Measurements from ENCODE around the gene PIEZO1.

Gene PIEZO1

DNA sequence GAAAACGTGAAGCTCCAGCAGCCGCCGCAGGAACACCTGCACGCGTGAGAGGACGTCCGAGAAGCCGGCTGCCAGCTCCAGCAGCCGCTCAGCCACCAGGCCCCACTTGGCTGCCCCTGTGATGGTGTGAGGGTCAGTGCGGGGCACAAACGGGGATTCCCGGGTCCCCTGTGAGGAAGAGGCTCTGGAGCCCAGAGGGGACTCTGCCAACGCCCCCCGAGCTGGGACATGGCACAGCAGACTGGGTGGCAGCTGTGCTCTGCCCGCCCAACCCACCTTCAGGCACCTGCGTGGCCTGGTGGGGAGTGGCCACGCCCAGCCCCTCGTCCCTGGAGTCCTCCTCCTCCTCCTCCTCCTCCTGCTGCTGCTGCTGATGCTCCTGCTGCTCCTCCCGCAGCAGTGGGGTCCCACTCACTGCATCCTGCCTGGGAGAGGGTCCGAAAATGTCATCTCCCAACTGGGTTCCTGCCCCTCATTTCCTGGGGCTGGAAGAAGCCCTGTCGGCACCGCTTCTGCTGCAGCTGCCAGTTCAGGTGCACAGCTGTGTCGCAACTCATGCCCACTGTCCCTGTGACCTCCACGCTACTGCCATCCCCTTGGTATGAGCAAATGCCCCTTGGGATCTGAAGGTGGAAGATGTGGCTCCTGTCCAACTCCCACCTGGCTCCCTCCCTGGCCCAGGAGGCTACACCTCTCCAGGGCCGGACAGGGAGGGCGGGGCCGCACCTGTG lies 51.2 kb downstream of the PIEZO1 start:
- DNase-seq (ENCODE audit: low spot score) = no peak

DNA sequence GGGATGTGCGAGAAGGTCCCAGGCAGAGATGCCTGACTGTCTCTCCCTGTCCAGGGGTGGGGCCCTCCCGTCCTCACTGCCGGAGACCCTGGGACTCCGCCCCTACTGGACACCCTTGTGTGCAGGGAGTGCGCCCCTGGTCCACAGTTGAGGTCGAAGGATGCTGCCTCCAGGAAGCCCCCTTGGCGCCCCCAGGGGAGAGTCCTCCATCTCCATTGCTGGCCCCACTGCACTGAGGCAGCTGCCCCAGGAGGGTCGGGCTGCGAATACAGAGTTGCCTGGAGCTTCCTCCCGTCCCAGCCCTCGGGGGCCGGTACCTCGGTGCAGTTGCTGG lies 52.1 kb downstream of the PIEZO1 start:
- no peak for DNase-seq (ENCODE audit: low spot score)

DNA sequence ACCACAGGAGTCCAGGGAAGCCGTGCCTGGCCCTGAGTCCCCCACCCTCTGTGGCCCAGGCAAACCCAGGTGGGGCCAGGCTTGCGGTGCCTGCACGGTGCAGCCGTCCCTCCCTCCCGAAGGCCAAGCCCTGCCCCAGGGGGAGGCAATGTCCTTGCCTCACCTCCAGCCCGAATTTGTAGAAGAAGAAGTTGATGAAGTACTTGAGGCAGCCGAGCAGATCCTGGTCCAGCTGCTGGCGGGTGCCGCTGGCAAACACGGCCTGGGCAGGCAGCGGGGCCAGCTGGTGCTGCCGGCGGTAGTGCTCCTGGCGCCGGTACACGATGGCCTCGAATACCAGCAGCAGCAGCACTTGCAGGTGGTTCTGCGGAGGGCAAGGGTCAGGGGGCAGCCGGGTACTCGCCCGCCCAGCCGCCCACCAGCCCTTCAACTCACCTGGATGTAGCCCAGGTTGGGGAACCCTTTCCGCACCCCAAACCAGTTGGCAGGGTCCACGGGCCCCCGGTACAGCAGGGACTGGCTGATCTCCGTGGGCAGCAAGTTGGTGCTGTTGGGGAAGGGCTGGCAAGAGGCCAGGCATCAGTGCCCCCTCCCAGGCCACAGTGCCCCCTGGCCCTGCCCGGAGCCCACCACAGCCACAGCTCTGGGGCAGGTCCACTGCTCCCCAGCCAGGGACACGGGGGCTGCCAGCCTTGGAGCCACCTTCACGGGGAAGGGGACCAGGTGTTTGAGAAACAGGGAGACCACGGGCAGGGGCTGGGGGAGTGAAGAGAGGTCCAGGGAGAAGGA lies 52.7 kb downstream of the PIEZO1 start:
- no peak for DNase-seq (ENCODE audit: low spot score)

DNA sequence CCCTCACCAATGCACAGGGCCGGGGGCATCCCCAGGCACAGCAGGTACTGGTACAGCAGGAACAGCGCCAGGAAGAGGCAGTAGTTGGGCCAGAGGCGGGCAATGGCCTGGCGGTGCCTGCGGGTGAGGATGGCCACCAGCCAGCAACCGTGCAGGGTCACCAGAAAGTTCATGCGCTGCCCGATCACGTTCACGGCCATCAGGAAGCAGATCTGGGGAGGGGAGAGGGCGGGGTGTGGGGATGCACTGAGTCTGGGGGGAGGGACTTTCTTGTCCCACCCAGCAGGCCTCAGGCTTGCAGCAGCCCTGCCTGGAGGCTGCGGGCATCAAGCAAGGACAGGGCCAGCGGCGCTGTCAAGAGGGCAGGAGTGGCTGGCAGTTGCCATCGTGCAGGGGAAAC lies 53.3 kb downstream of the PIEZO1 start:
- no peak for DNase-seq (ENCODE audit: low spot score)

DNA sequence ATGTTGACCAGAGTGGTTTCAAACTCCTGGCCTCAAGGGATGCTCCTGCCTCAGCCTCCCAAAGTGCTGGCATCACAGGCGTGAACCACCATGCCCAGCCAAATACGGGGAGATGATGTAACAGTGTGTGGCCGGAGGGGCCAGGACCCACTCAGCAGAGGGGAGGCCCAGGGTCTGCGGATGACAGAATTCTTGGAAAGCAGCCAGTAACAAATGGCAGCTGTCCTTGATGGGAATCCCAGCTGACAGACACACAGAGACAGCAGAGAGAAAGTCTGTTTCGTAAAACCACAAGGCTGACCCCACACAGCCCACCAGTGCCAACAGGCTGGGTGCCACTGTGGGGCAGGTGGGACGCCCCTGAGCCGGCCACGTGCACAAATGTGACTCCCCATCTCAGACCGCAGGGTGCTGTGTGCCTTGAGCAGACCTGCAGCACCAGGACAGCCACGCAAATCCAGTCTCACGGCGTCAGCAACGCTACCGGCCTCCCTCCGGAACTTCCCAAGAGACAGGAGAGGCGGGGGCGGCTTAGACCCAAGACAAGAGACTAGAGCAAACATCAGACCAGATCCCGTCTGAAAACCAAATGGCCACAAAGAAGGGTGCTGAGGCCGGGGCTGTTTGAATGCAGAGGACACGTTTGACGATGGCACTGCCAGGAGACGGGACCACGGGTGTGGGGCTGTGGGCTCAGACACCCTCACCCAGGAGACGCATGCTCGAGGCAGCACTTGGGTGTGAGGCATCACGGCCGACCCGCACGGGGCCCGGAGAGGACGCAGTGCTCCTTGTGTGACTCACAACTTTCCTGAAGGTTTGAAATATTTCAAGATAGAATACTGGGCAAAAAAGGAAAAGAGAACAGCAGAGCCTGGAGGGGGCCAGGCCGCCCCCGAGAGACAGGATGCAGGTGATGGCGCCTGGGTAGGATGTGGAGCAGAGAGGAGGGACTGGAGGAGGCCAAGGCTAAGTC lies 54.1 kb downstream of the PIEZO1 start:
- no peak for DNase-seq (ENCODE audit: low spot score)

DNA sequence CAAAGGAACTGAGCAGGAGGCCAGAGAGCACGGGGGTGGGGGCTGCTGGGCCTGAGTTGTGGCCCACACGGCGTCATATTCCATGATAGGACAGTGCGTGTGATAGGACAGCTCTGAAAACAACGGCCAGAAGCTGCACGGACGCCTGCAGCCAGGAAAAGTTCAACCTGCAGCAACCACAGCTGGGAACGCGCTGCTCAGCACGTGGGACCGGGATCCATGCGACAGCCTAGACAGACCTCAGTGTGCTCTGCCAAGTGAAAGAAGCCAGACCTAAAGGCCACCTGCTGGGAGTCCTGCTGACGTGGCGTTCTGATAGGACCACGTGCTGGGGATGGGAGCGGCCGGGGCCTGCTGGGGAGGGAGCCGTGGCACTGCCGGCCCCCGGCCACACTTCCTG lies 57.1 kb downstream of the PIEZO1 start:
- no peak for DNase-seq (ENCODE audit: low spot score)

DNA sequence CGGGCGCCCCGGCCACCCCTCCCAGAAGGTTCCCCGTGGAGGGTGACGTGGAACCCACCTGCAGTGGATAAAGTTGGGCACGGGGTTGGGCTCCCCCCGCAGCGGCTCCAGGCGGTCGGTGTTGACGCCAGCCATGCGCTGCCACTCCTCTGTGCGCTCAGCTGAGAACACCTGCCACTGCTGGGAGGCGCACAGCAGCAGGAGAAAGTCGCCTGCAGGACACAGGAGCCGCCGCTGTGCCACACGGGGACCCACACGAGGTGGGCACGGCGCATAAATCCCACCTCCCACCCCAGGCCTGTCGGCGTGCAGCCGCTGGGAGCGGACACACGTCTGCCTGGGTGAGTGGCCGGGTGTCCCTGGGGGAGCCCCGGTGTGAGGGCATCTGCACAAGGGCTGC lies 58.0 kb downstream of the PIEZO1 start:
- DNase-seq (ENCODE audit: low spot score) = no peak

DNA sequence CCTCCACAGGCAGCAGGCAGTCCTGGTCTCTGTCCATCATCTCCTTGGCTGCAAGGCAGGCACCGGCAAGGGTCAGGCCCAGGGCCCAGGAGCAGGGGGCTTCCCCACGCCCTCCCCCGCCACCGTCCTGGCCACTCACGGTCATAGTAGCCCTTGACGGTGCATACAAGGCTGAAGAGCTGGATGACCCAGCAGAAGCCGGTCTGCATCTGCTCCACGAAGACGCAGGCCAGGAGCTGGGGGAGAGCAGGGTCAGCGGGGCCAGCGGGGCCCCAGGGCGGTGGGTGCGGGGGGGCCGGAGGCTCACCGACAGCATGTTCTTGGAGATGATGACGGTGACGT lies 58.6 kb downstream of the PIEZO1 start:
- DNase-seq (ENCODE audit: low spot score) = no peak

DNA sequence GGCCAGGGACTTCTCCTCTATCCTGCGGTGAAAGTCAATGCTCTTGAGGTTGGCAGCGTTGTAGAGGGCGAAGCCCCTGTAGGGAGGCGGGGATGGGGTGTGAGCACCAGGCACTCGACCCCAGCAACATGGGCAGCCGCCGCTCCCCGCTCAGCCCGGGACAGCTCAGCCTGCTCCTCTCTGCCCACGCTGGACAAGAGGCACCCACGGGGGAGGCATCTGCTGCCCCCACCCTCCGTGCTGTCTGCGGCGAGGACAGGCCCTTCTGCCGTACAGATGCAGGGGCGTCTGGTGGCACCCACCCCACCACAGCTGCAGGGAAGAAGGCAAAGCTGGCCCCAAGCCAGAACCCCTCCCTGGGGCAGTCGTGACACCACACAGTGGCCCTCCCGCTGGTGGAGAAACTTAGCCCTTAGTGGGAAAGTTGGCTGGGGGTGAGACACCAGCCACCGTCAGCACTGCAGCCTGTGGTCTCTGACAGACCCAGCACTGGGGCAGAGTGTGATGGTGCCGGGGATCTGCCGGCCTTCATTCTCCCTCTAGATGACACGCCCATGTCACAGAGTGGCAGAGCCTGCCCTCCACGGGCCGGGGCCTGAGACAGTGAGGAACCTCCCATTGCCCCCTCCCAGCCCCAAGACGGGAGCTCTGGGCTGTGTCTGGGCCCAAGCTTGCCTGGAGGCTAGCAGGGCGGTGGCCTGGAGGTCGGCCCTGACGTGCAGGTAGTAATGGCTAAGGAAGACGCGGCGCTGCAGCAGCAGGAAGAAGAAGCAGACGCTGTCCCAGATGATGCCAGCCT lies 59.2 kb downstream of the PIEZO1 start:
- DNase-seq (ENCODE audit: low spot score) = no peak

DNA sequence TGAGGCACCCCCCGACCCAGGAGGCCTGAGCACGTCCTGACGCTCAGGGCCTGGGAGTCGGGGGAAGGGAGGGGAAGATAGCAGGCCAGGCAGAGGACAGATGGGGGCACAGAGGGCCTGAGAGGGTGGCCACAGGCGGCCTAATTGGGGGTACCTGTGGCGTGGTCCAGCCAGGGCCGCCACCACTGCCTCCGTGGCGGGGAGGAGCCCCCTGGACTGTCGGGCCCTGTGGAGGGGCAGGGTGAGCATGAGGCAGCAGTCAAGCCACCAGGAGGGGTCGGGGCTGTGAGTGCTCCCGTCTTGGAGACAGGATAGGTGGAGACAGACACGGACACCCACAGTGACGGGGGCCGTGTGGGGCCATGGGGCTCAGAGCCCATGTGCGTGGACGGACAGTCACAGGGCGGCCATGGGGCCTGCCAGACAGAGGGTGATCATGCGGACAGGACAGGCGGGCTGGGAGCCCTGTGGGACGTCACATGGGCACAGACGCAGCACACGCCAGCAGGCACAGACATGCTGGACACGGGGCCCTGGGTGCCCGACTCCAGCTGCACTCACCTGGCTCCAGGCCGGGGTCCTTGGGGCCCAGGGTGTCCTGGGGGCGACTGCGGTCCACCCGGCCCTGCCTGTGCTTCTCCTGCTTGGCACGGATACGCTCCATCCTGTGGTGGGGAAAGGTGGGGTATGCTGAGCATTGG lies 60.0 kb downstream of the PIEZO1 start:
- DNase-seq (ENCODE audit: low spot score) = no peak

DNA sequence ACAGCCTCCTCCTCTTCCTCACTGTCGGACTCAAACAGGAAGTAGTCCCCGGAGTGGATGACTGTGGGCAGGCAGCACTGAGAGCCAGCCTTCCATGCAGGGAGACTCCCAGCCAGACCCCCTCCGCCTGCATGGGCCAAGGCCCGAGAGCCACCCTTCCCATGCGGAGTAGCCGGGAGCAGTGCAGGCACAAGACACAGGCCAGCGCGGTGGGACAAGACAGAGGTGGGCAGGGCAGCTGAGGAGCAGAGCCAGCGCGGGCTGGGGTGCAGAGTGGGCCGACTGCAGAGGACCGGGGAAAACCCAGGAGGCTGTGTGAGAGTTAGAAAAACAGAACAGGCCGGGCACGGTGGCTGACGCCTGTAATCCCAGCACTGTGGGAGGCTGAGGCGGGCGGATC lies 61.1 kb downstream of the PIEZO1 start:
- no peak for DNase-seq (ENCODE audit: low spot score)

DNA sequence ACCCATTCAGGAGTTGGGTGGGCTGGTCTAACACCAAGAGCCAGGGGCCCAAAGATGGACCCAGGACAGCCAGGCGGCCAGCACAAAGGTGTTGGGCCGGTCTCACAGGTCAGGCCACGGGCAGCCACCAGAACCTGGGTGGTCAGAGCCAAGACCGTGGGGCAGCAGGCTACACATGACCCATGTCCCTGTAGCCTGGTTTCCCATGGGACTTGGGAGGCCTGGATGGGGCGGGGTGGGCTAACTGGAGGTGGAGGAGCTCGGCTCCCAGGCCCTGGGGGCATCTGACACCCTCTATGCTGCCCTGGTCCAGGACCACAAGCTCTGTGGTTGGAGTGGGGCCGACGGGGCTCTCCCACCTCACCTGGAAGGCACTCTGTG lies 61.5 kb downstream of the PIEZO1 start:
- DNase-seq (ENCODE audit: low spot score) = no peak

DNA sequence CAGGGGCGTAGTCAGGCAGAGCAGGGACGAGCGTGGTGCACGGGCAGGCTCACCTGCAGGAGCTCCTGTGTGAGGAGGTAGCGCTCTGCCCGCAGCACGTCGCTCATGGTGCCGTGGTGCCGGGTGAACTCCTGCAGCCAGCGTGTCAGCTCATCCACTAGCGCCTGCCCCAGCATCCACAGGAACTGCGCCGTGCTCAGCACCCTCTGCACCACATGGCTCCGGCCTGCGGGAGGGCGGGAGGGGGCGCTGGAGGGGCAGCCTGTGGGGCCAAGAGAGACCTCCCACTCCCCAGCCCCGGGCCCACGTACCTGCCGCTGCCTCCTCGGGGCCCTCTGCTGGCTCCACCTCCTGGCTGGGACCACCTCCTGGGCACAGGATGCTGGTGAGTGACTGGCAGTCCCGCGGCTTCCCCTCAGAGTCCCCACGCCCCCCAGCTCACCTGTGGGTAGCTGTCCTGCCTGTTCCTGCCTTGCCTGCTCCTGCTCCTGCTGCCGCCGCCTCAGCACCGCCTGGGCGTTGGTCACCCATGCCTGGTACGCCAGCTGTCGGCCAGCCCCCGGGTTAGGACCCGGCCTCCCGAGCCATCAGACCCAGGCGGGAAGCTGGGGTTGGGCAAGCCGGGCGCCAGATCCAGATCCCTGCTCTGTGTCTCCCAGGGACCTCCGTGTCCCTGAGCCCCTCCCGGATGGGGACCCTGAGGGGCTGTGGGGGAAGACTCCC lies 62.1 kb downstream of the PIEZO1 start:
- no peak for DNase-seq (ENCODE audit: low spot score)

DNA sequence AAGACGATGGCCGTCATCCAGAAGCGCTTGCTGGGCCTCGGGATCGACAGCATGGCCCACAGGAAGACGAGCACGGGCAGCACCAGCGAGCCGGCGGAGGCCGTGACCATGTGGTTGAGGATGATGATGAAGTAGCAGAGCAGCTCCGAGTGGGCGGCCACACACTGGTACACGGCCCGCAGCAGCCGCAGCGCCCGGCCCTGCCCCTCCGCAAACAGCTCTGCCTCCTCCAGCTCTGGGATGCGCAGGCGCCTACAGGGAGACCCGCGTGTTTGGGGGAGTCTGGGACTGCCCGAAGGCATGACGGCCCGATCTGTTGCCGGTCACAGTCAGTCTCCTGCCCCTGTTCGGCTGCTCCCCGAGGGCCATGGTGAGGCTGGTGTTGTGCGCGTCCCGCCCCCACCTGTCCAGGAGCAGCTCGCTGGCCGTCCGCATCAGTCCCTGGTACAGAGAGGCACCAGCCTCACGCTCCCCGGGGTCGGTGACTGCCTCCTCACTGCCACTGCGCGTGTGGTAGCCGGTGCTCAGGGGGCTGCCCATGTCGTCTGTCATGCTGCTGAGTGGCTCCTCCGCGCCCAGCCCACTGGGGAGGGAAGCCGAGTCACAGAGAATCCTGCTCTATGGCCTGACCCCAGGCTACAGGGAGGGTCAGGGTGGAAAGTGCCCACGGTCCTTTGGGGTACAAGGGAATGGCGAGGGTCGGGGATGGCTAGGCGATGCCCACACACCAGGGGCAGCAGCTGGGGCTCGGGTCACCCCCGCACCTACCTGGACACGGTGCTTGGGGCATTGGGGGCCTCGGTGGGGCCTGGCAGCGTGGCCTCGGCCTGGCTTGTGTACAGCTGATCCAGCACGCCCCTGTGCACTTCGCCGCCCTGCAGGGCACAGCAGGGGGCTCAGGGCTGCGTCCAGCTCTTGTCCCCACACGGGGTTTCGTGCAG lies 62.9 kb downstream of the PIEZO1 start:
- DNase-seq (ENCODE audit: low spot score) = no peak

DNA sequence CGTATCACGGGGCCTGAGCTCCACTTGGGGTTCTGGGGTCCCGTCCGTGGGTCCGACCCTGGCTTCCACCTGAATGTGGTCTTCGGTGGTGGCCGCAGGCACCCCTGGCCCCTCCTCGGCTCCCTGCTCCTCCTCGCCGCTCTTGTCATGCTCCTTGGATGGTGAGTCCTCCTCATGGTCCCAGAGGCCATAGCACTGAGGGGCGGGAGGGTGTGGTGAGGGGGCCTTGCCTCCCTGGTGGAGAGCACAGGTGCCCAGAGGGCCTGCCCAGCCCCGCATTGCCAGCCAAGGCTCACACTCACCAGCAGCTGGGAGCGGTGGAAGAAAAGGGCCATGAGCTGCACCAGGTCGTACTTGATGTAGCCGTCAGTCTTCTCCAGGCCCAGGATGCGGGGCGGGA lies 63.8 kb downstream of the PIEZO1 start:
- no peak for DNase-seq (ENCODE audit: low spot score)

DNA sequence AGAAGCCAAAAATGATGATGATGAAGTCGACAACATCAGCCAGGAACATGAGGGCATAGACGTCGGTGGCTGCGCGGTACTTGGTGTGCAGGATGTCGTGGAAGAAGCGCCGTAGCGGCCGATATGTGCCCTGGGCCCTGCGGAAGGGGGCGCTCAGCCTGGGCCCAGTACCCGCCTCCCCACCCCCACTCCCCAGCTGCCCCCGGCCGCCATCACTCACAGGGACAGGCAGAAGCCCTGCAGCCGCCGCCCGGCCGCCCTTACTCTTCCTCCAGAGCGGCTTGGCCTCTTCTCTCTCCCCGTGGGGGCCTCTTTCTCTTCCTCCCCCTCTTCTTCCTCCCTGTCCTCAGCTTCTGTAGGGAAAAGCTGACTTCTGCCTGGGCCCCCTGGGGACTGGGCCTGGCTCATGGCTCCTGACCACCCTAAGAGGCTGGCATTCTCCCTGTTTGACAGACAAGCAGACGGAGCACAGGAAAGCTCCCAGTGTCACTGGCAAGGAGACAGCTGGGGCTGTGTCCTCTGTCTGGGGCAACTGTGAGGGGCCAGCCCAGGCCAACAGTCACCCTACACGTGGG lies 64.5 kb downstream of the PIEZO1 start:
- no peak for DNase-seq (ENCODE audit: low spot score)

DNA sequence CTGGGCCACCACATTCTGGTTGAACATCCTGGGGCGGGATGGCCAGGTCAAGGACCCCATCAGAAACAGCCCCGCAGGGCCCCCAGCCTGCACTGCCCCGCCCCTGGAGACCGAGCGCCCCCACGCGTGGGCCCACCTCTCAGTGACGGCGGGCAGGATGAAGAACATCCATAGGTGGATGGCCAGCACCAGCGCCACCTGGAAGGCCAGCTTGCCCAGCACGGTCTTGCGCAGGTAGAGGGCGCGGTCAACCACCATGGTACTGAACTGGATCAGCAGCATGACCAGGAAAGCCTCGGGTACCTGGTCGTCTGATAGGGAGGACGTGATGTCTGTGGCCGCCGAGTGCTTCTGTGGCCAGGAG lies 65.1 kb downstream of the PIEZO1 start:
- no peak for DNase-seq (ENCODE audit: low spot score)

DNA sequence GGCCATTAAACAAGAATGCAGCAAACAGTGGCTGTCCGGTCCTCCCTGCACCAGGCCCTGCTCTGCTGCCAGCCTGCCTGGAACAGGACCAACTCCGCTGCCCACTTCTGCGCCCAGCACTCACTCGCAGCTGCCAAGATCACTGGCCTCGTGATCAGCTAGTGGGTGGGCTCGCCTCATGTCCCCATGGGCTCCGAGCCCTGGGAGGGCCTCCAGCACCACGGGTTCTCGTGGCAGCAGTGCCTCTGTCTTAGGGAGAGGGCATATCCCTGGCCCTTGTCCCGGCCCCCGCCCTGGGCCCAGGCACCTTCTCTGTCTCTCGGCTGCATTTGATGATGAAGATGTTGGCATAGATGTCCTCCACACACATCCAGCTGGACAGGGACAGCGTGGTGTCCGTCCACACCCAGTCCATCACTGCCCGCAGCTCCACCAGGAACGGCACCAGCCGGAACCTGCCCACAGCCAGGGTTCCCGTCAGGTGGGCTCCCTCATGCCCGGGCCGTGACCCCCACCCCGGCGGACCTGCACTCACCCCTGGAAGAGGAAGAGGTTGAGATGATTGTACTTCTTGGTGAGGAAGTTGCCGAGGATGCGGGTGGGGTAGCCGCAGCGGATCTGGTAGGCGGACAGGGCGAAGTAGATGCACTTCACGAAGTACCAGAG lies 65.6 kb downstream of the PIEZO1 start:
- peak; percentile 93 for DNase-seq (ENCODE audit: low spot score)

DNA sequence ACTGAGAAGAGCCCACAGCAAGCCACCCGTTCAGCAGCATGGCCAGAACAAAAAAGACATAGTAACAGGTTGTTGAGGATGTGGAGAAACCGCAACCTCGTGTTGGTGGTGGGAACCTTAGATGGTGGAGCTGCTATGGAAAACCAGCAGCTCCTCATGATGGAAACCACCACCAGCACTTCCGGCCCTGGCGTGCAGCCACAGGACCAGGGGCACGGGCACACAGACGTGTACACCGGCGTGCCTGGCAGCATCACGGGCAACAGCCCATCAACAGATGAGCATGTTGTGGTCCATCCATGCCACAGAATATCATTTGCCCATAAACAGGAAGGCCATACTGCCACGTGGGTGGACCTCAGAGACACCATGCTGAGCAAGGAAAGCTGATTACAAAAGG lies 66.8 kb downstream of the PIEZO1 start:
- DNase-seq (ENCODE audit: low spot score) = no peak
